Skeletal muscle cell (primary cell): ENCODE data around the gene SPSB3.

Experiments
- DNase-seq: peaks from one replicate; pipeline ENCODE4 v3.0.0-alpha.2; 2010; ENCODE audit warnings: low read depth
- H3K4me3 ChIP-seq: 2 replicates; pipeline ENCODE4 v1.5.1; 2011; ENCODE audit warnings: low read depth, mild to moderate bottlenecking, control low read depth, low read length, moderate library complexity

Gene SPSB3

GRCh38 chr16:1778200-1779179 lies 3.9 kb downstream of the SPSB3 start:
- no peak overlapping the region for H3K4me3 ChIP-seq
- DNase-seq: no peak

DNA sequence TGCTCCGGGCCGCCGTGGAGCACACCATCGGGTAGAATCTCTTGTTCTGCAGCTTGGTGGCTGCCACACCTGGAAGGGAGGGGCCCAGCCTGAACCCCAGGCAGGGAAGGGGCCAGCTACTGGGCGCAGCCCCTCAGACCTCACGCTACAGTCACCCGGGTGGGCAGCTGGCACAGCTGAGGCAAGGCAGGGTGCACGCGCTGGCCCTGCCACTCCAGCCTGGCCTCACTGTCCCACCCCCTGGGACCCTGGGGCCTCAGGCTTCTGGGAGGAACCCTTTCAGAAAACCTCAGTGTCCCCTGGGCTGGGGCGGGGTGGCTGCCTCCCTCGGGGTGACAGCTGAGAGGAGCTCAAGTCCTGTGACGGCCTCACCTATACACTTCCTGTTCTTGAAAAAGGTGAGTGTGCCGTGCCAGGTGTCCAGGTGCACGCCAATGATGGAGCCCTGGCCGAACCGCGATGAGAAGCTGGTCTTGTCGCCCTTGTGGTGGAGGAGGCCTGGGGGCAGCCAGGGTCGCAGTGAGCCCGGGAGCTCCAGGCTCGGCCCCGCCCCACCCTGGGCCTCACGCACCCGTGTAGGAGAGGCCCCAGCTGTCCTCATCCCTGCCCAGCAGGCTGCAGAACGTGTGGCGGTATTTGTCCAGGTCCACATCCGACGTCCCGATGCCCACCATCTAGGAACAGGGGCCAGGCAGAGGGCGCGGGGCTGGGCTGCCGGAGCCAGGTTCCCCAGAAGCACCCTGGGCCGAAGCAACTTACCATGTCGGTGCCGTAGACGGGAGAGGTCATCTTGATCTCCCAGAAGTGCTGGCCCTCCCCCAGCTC lies 4.8 kb downstream of the SPSB3 start:
- H3K4me3 ChIP-seq: no peak overlapping the region
- no peak for DNase-seq

GRCh38 chr16:1776991-1777374 lies 5.4 kb downstream of the SPSB3 start:
- no peak for DNase-seq
- H3K4me3 ChIP-seq: no peak overlapping the region

- H3K4me3 ChIP-seq: no peak overlapping the region
- DNase-seq: no peak
These were observed 5.8 kb downstream of the SPSB3 start for GRCh38 chr16:1776672-1776955.

DNA sequence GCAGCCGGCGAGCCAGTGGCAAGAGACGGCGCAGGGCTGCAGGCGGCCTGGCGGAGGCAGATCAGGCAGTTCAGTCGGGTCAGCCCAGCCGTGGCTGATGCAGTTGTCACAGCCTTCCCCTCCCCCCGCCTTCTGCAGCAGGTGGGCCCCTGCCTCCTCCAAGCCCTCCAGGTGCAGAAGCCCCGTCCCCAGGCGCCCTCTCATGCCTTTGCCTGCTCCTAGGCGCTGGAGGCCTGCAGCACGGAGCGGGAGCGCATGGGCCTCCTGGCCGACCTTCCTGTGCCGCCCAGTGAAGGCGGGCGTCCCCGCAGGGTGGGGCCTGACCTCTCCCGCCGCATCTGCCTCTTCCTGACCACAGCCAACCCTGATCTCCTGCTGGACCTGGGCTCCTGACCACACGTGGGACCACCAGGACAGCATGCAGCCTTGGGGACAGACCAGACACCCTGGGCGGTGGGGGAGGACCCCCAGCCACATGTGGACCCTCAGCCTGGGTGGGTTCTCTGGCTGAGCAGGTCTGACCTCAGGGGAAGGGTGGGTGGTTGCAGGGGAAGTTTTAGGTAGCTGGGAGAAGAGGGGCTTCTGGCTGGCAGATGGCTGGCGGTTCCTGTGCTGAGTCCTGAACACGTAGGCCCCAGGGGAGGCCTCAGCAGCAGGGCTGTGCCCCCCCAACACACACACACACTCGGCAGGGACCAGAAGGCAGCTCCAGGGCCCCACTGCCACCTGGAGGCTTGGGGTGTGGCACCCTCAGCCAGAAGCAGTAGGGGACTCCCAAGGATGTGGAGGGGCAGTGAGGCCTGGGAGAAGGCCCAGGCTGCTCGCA lies 6.3 kb downstream of the SPSB3 start:
- no peak overlapping the region for H3K4me3 ChIP-seq
- DNase-seq: no peak

- no peak overlapping the region for H3K4me3 ChIP-seq
- DNase-seq: no peak
These were observed 7.1 kb downstream of the SPSB3 start for GRCh38 chr16:1775006-1775845.

- DNase-seq: no peak
- H3K4me3 ChIP-seq: peak overlapping the region; percentile 78
These were observed 8.0 kb downstream of the SPSB3 start for GRCh38 chr16:1774448-1774780.

DNA sequence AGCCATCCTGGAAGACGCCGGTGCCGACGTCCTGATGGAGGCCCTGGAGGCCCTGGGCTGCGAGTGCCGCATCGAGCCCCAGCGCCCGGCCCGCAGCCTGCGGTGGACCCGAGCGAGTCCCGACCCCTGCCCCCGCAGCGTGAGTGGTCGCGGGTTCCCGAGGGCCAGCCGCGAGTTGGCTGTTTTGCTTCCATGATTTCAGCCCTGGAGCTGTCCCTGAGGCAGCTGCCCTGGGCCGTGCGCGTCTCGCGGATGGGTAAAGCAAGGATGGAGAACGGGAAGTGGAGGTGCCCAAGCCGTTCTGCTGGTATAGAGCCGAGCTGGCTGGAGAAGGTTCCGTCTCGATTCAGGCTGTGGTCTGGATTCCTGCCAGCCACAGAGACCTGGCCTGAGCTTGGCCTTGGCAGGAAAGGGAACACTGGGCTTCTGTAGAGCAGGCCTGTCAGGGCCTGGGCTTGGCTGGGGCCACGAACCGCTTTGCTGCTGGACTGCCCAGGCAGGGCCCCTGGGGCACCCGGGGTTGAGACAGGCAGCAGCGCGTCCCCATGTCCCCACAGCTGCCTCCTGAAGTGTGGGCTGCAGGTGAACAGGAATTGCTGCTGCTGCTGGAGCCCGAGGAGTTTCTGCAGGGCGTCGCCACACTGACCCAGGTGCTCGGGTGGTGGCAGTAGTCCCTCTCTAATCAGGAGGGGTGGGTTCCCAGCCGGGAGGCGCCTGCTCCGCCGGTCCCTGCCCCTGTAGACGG lies 8.5 kb downstream of the SPSB3 start:
- DNase-seq: no peak
- H3K4me3 ChIP-seq: peak overlapping the region; percentile 78

- peak; percentile 53 for DNase-seq
- H3K4me3 ChIP-seq: peak within 1 kb of the TSS; percentile 78
These were observed 9.3 kb downstream of the SPSB3 start, which contains the start of gene MRPS34 for GRCh38 chr16:1772908-1773702. TSS of gene MRPS34 (minus strand) at chr16:1773134. CDS start at chr16:1773119, 15 bp downstream.

DNA sequence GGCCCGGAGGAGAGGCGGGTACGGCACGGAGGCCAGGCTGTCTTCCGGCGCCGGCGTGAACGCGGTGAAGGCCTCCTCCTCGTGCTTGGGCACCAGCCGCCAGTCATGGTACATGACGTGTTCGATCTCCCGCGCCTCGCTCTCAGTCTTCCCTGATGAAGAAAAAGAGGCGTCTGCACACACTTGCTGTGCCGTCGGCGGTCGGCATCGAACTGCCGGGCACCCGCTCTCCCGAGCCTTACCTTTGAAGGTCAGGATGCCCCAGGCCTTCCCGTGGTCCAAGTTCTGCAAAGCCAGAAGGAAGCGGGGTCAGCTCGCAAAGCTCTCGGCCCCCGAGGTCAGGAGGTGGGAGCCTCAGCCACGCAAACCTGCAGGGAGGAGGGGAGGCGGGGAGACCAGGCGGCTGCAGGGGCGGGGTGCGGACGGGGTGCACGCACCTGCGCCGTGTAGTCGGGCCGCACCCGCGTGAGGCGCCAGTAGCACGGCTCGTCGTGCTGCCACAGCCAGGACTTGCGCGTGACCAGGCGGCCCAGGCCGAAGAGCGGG lies 9.9 kb downstream of the SPSB3 start, which contains the start of gene EME2:
Gene EME2, plus strand, starts transcription at position 449 of the 546 bp plus-strand sequence. CDS start 418 bp downstream, outside the sequence.
- H3K4me3 ChIP-seq: peak within 1 kb of the TSS; percentile 78
- DNase-seq: no peak

DNA sequence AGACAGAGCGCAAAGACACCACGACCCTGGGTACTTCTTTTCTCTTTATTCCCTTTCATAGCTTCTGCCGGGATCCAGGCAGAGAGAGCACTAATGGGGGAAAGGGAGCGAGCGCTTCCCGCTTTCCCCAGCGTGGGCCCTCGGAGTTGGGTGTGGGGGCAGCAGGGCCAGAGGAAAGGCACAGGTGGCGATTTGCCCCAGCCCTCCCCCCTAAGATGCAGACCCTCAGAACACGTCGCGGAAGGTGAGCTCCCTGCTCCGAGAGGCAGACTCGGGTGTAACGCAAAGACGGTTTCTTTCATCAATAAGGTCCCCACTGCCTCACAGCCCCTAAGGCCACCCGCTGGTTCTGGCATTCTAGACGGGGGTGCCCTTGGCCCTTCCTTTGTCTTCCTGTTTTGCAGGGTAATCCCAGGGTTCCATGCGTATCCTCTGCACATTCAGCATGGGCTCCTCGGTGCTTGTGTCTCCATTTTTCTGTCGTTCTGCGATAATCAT lies 10.5 kb downstream of the SPSB3 start:
- DNase-seq: no peak
- H3K4me3 ChIP-seq: peak overlapping the region; percentile 78

GRCh38 chr16:1771188-1771863 lies 11.0 kb downstream of the SPSB3 start, which contains the start of gene NME3:
TSS of gene NME3 (minus strand) at chr16:1771543. CDS start at chr16:1771534, 9 bp downstream.
- DNase-seq: no peak
- peak within 1 kb of the TSS; percentile 78 for H3K4me3 ChIP-seq

DNA sequence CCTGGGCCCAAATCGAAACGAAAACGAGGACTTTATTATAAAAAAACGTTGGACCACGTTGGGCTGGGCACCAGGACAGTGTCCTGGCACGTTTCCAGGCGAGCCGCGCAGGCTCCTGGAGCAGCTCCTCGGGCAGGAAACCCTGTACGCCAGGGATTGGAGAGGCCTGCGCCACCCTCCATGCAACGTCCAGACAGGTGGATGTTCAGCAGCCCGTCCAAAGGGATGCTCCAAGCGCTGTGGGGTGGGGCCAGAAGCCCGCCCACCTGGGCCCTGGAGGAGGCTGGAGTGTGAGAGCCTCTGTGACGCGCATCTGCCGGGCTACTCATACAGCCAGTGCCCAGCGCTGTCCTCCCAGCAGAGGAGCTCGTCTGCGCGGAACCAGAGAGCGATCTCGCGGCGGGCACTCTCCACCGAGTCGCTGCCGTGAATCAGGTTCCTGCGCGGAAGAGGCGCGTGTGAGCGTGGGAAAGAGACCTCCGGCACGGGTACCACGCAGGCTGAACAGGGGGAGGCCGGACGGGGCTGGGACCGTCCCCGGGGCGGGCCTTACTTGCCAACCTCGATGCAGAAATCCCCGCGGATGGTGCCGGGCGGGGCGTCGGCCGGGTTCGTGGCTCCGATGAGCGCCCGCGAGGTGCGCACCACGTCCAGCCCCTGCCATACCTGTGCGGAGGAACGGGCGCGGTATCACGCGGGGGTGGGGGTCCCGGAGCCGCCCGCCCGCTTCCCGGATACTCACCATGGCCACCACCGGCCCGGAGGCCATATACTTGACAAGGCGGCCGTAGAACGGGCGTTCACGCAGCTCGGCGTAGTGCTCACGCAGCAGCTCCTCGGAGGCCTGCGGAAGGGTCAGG lies 11.8 kb downstream of the SPSB3 start:
- H3K4me3 ChIP-seq: peak overlapping the region; percentile 78
- no peak for DNase-seq

DNA sequence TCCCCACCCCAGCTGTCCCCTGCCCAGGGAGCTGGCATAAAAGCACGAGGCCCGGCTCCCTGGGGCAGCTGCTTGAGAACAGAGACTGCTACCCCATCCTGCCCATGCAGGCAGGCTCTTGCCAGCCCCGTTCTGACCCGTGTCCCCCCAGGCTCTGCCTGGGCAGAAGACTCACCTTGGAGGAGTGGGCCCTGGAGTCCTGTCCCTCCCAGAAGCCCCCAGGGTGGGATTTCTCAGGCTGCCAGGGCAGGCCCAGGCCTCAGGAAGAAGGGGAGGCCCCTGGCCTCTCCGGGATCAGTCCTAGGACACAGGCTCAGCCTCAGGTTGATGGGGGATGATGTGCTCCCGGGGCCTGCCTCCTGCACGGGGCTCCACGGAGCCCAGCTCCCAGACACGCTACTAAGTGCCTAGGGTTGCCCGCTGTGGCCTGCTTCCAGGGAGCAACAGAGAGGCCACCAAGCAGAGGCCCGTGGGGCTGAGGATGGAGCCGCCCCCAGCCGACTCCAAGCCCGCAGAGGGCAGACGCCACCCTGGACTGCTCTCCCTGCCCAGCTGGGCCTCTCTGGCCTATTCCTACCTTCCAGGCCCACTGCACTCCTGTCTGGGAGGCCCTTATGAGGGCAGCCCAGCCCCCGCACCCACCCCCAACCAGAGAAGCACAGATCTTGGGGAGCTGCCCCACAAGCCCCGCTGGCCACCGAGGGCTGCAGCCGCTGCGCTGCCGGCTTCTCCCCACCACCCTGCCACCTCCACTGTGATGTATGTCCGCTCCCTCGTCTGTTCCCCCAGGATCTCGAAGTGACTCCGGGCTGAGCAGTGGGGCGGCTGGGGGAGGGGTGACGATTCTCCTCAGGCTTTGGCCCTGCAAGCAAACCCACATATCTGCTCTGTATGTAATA lies 12.7 kb downstream of the SPSB3 start:
- no peak for DNase-seq
- H3K4me3 ChIP-seq: no peak overlapping the region
